Right lobe of liver (tissue), 4 donors: ENCODE data around the gene UBAC2.

ENCODE experiments used
- CTCF ChIP-seq, 4 donors: fragments of 200-600 bp in 3 of 4; fragments of 450-650 bp in 1 of 4; IDR thresholded peaks; one replicate each; pipeline versions ENCODE4 v1.5.1 to v1.8.0; 2016 to 2022; ENCODE audit warnings: antibody characterized with exemption in 4 of 4, mild to moderate bottlenecking in 2 of 4
- POLR2A ChIP-seq: fragments of 450-650 bp; IDR thresholded peaks from one replicate; pipeline ENCODE4 v1.6.1; 2017; ENCODE audit warnings: antibody characterized with exemption, mild to moderate bottlenecking
- donor health status: DM: no; HTN: no; CAD: no.
- donor health status: DM: no; HTN: no; CAD: no.
- donor health status: DM: no; HTN: yes; CAD: no.

GRCh38 chr13:99273128-99273527 lies 72.5 kb downstream of the UBAC2 start:
- TF ChIP-seq CTCF (IDR thresholded peaks at IDR 0.05) (no peak), POLR2A (no peak)
